NCI-H1417 treated with DMSO at 0.1 percent for 48 hours (cell line): ENCODE data around the gene CEP85.

Experiments used
- DNase-seq: peaks from one replicate; lab custom pipeline; 2025; lab: John Stamatoyannopoulos, UW

Gene CEP85

DNA sequence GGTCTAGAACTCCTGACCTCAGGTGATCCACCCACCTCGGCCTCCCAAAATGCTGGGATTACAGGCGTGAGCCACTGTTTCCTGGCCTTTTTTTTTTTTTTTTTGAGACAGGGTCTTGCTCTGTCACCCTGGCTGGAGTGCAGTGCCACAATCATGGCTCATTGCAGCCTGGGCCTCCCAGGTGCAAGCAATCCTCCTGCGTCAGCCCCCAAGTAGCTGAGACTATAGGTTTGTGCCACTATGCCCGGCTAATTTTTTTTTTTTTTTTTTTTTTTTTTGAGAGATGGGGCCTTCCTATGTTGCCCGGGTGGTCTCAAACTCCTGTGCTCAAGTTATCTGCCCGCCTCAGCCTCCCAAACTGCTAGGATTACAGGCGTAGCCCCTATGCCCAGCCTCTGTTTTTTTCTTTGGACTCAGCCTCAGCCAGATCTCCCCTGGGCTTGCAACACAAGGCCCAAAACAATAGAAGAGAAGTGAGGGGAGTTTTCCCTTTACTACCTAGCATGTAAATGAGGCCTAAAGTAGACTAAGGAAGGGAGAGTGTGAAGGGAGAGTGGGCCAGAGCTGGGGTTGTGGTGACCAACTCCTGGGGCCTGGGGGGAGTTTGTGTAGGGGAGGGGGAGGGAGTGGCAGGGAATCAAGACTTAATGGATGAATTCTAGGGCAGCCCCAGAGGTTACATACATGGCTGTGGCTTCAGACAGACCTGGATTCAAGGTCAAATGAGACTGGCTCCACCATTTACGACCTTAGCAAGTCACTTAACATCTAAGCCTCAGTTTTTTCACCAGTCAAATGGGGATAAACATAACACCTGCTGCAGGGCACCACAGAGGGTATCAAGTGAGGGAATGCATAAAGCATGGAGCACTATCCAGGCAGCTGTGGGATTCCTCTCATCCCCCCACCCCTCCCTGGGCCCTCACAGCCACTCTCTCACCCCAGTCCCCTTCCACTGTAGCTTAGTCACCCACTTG lies 82.2 kb downstream of the CEP85 start:
- no peak for DNase-seq

GRCh38 chr1:26317146-26317545 lies 83.1 kb downstream of the CEP85 start:
- no peak for DNase-seq

- DNase-seq, result no peak
Observed at GRCh38 chr1:26317612-26318337, 83.8 kb downstream of the CEP85 start, which contains the start of gene CD52. Gene CD52 (plus strand): TSS chr1:26317958. CDS start chr1:26318018, 60 bp downstream.

GRCh38 chr1:26318338-26319064 lies 84.5 kb downstream of the CEP85 start:
- DNase-seq, result no peak

DNA sequence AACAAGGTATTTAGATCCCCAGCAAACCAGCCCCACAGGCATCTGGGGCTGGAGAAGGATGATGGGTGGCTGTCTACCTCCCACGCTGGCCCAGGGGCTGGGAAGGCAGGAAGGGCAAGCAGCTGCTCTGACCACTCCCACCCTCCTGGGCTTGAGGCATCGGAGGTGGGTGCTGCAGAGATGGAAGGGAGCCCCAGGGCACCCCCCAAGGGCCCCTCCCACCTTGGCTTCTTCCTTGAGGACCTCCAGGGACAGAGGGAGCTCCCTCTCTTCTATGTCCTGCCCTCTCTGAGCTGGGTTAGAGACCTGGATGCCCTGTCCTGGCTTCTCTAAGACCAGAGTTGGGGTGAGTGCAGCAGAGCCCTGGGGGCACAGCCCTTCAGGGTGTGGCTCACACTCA lies 86.9 kb downstream of the CEP85 start:
- no peak for DNase-seq

DNA sequence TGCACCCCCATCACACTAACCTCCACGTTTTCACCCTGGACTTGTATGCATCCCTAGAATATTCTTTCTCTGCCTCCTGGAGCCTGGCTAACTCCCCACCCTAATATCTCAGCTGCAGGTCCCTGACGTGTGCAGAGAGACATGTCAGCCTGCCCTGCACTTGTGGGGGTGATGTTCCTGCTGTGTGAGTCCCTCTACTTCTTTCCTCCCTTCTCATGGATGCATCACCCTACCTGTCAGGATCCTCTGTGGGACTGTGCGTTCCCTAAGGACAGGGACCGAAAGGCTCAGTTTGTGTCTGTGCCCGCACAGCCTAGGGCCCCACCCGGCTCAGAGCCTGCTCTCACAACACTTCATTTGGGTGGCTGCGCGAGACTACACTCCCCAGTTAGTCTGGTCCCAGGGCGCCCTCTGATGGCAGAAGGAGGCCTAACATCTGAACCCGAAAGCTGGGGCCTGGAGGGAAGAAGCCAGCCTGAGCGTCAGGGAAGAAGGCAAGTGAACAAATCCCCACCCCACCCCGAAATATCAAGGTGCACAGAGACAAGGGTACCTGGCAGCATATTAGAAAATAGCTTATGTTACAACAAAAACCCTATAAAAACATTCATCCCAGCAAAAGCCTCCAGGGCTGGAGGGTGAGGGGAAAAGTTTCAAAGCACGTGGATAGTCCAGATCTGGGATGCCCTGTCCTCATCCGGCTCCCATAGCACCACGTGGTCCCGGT lies 87.5 kb downstream of the CEP85 start:
- peak; percentile 7 for DNase-seq

DNA sequence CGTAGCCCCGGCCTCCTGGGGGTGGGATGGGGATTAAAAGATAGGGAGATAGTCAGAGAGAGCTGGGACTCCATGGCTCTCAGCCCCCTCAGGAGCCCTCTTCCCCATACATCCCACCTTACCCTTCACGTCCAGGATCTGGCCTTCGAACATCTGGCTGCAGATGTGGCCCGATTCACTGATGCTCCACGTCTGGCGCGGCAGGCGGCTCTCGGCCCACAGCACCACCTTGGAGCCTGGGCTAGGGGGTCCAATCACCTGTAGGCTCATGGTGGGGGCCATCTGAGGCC lies 88.0 kb downstream of the CEP85 start:
- DNase-seq, result no peak

- no peak for DNase-seq
Observed at GRCh38 chr1:26323382-26323781, 89.4 kb downstream of the CEP85 start.

DNA sequence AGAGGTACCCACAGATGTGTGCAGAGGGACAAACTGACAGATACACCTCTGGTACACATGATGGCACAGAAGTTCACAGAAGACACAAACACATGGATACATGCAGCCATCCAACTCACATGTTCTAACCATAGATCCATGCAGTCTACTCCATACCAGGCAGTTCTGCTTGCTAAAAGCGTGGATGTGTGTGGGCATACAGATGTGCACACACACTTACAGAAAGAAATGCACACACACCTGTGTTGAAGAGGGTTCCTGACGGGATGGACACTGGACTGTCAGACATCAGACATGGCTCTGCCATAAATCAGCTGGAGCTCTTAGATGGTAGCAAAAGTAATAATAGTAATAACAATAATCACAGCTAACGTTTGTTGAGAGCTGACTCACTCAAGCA lies 90.5 kb downstream of the CEP85 start:
- DNase-seq, result no peak

DNA sequence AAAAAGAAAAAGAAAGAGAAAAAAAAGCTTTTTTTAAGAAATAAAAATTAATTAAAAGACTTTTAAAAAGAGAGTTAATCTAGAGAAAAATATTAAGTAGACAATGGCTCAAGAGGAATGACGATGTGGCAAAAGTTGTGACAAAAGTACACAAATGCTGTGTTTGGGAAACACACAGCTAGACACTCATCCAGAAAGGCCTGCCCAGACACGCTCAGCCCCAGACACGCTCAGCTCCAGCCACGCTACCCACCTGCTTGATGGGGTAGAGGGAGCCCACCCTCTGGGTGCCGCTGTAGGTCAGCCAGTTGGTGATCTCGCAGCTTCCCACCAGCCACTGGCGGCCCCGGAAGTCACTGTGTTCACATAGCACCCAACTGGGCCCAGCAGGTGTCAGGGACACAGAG lies 94.0 kb downstream of the CEP85 start:
- DNase-seq, result peak; percentile 46
